Esophagus squamous epithelium (tissue), 4 donors: ENCODE measurements around the gene ZNF407.

Experiments used
- CTCF ChIP-seq, 6 experiments: fragments of 450-650 bp in 4 of 6; fragments of 200-600 bp in 2 of 6; sonication (generic) in 2 of 6; IDR thresholded peaks; one replicate each; pipeline ENCODE4 v1.5.1; 2016 to 2019; ENCODE audit warnings: antibody characterized with exemption in 6 of 6, mild to moderate bottlenecking in 4 of 6, moderate library complexity in 4 of 6
- POLR2A ChIP-seq, 4 donors: fragments of 450-650 bp; IDR thresholded peaks; one replicate each; pipeline ENCODE4 v1.6.1; 2017; ENCODE audit warnings: antibody characterized with exemption in 4 of 4, mild to moderate bottlenecking in 4 of 4, moderate library complexity in 3 of 4

GRCh38 chr18:74562131-74562730, 35.4 kb upstream of the ZNF407 start:
- TF ChIP-seq CTCF (IDR thresholded peaks at IDR 0.05) = no peak
- no peak for TF ChIP-seq POLR2A (IDR thresholded peaks at IDR 0.05)
